BJ (cell line): Measurements from ENCODE around the gene LNP1. TPM values are rescaled to one million over a fixed set of nuclear protein-coding genes. Genes with fewer than 3 reads are reported as not detected.
A peak's percentile ranks its signal among the peaks of the same experiment; 100 is the strongest.
"Not testable (repeated sequence)": the region's sequence is repeated elsewhere in the genome, so short reads cannot be mapped to it uniquely, and the experiment has no call there.

Experiments
- CTCF ChIA-PET: fragments of 350-600 bp; formaldehyde crosslinking; extraction: SDS; loops from one replicate; lab custom pipeline; 2021; ENCODE audit warnings: antibody characterized with exemption, inconsistent platforms; lab: Yijun Ruan, JAX
- POLR2A ChIA-PET: fragments of 300-600 bp; sonication (Branson Sonifier 250); formaldehyde crosslinking; extraction: SDS; loops from one replicate; lab custom pipeline; 2021; ENCODE audit warnings: antibody characterized with exemption; lab: Charles Lee
- DNase-seq: peaks from one replicate; pipeline ENCODE4 v3.0.0-alpha.2; 2011; ENCODE audit warnings: low read depth
- H3K27me3 ChIP-seq: 2 replicates; pipeline ENCODE4 v1.6.0; 2011; ENCODE audit warnings: low read length; ENCODE audit not compliant: control insufficient read depth, insufficient read depth
- H3K36me3 ChIP-seq: 2 replicates; pipeline ENCODE4 v1.5.1; 2011; ENCODE audit warnings: low read length; ENCODE audit not compliant: control insufficient read depth, insufficient read depth
- H3K4me3 ChIP-seq: 2 replicates; pipeline ENCODE4 v1.5.1; 2011; ENCODE audit warnings: low read depth, mild to moderate bottlenecking, control low read depth, low read length
- CTCF ChIP-seq: IDR thresholded peaks from 2 replicates; pipeline ENCODE4 v1.5.1; 2011; ENCODE audit warnings: low read depth, mild to moderate bottlenecking, control low read depth, inconsistent platforms, low read length, moderate library complexity; ENCODE audit not compliant: insufficient read depth
- polyA minus RNA-seq: library from RNA; depleted of rRNA, polyadenylated mRNA; stranded (reverse); fragments of >200 nt; gene quantifications from 2 replicates; pipeline ENCODE4 v1.2.3, GENCODE V29; 2011; rRNA and poly(A)+ RNA removed
- polyA plus RNA-seq: library from polyadenylated mRNA; depleted of rRNA; stranded (reverse); fragments of >200 nt; gene quantifications from 2 replicates; pipeline ENCODE4 v1.2.3, GENCODE V29; 2011; rRNA removed

The LNP1 gene
- polyA plus RNA-seq, result 2.1 and 3.1 TPM in 2 replicates
- polyA minus RNA-seq, result 1.4 and 2.3 TPM in 2 replicates

GRCh38 chr3:100400780-100401673 is at the start of gene LNP1, which contains the start of gene TOMM70:
TSS of gene LNP1 (plus strand) at chr3:100401539. CDS start at chr3:100429730, 28,191 bp downstream.
TSS of gene TOMM70 (minus strand) at chr3:100401089. CDS start at chr3:100400949, 140 bp downstream.
- peak; percentile 79 for DNase-seq
- Histone ChIP-seq H3K4me3 (peak within 1 kb of the TSS; percentile 76), H3K27me3 (no peaks in the 10 kb centered on the region), H3K36me3 (no peaks in the 10 kb centered on the region)
- CTCF ChIA-PET, result interaction anchor here (0.8 to 1.5 kb wide), 3 partner anchors 8 to 189 kb away, joined by 3 to 4 read pairs (median 3); no protein-coding TSS in a partner anchor
- no peak for TF ChIP-seq CTCF
- POLR2A ChIA-PET, result interaction anchor here (0.6 kb wide), 4 partner anchors 10 to 692 kb away, joined by 3 to 5 read pairs (median 4); no protein-coding TSS in a partner anchor

DNA sequence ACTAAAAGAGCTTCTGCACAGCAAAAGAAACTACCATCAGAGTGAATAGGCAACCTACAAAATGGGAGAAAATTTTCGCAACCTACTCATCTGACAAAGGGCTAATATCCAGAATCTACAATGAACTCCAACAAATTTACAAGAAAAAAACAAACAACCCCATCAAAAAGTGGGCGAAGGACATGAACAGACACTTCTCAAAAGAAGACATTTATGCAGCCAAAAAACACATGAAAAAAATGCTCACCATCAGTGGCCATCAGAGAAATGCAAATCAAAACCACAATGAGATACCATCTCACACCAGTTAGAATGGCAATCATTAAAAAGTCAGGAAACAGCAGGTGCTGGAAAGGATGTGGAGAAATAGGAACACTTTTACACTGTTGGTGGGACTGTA is 49.6 kb upstream of the LNP1 start:
- peaks cover 10% of the 10 kb centered on the region for H3K36me3 ChIP-seq

GRCh38 chr3:100352296-100353231 is 48.8 kb upstream of the LNP1 start:
- Histone ChIP-seq H3K36me3 (peaks cover 9% of the 10 kb centered on the region), H3K27me3 (no peaks in the 10 kb centered on the region), H3K4me3 (no peak overlapping the region)
- POLR2A ChIA-PET, result no interaction called here
- CTCF ChIA-PET, result interaction anchor here (0.7 kb wide), 1 partner anchor 9 kb away, joined by 3 read pairs; no protein-coding TSS in a partner anchor
- peak; percentile 11 for DNase-seq
- no peak for TF ChIP-seq CTCF

More for the DNA sequence above, 49.6 kb upstream of the LNP1 start:
- H3K27me3 ChIP-seq, CTCF ChIA-PET, H3K4me3 ChIP-seq, DNase-seq, POLR2A ChIA-PET: not testable (repeated sequence)

GRCh38 chr3:100354850-100355249 is 46.5 kb upstream of the LNP1 start:
- CTCF ChIA-PET, result interaction anchor here (0.9 to 2.1 kb wide), 2 partner anchors 8 to 12 kb away, joined by 3 to 6 read pairs; no protein-coding TSS in a partner anchor
- no peak for DNase-seq
- POLR2A ChIA-PET, result no interaction called here
- Histone ChIP-seq H3K4me3 (no peak overlapping the region), H3K27me3 (no peaks in the 10 kb centered on the region), H3K36me3 (peaks cover 5% of the 10 kb centered on the region)
- no peak for TF ChIP-seq CTCF

- H3K4me3 ChIP-seq, result no peak overlapping the region
- ChIA-PET POLR2A (no interaction called here), CTCF (no interaction called here)
- no peaks in the 10 kb centered on the region for H3K27me3 ChIP-seq
- TF ChIP-seq CTCF, result no peak
- peaks cover 4% of the 10 kb centered on the region for H3K36me3 ChIP-seq
- no peak for DNase-seq
Measured at GRCh38 chr3:100358413-100358812, 42.9 kb upstream of the LNP1 start.
